CD4-positive, alpha-beta T cell treated with Interleukin-4 for 4 hours (primary cell): ENCODE data around the gene MARF1.
"Not testable (repeated sequence)": the region's sequence is repeated elsewhere in the genome, so short reads cannot be mapped to it uniquely, and the experiment has no call there.

ENCODE experiments used
- DNase-seq: peaks from one replicate; pipeline ENCODE4 v3.0.0-alpha.2; 2020

Gene MARF1

GRCh38 chr16:15643048-15643945, at the start of gene MARF1:
MARF1 (minus strand) TSS chr16:15643154; CDS start chr16:15639233, 3,921 bp downstream.
- DNase-seq = peak; percentile 97

- DNase-seq = not testable (repeated sequence)
Observed at GRCh38 chr16:15692508-15692907, 49.6 kb upstream of the MARF1 start.

GRCh38 chr16:15691046-15691445, 48.1 kb upstream of the MARF1 start:
- DNase-seq = no peak

GRCh38 chr16:15690296-15690695, 47.3 kb upstream of the MARF1 start:
- DNase-seq = no peak

- DNase-seq = no peak
Observed at GRCh38 chr16:15689290-15689689, 46.3 kb upstream of the MARF1 start.

GRCh38 chr16:15686287-15686686, 43.3 kb upstream of the MARF1 start:
- DNase-seq = no peak

- peak; percentile 52 for DNase-seq
Observed at GRCh38 chr16:15682105-15682570, 39.2 kb upstream of the MARF1 start.

GRCh38 chr16:15677447-15677846, 34.5 kb upstream of the MARF1 start:
- DNase-seq = no peak

GRCh38 chr16:15676506-15676905, 33.6 kb upstream of the MARF1 start:
- DNase-seq = no peak

- no peak for DNase-seq
Observed at GRCh38 chr16:15674571-15674970, 31.6 kb upstream of the MARF1 start.

- peak; percentile 88 for DNase-seq
Observed at GRCh38 chr16:15672514-15673167, 29.7 kb upstream of the MARF1 start.

GRCh38 chr16:15672127-15672513, 29.2 kb upstream of the MARF1 start:
- DNase-seq = not testable (repeated sequence)

- no peak for DNase-seq
Observed at GRCh38 chr16:15671530-15672117, 28.7 kb upstream of the MARF1 start.

GRCh38 chr16:15667091-15667742, 24.3 kb upstream of the MARF1 start:
- no peak for DNase-seq

- DNase-seq = no peak
Observed at GRCh38 chr16:15665107-15665506, 22.2 kb upstream of the MARF1 start.

- DNase-seq = no peak
Observed at GRCh38 chr16:15660203-15660601, 17.2 kb upstream of the MARF1 start.

- DNase-seq = no peak
Observed at GRCh38 chr16:15658556-15658955, 15.6 kb upstream of the MARF1 start.

GRCh38 chr16:15658149-15658548, 15.2 kb upstream of the MARF1 start:
- no peak for DNase-seq

- not testable (repeated sequence) for DNase-seq
Observed at GRCh38 chr16:15655561-15655960, 12.6 kb upstream of the MARF1 start.

GRCh38 chr16:15654591-15654990, 11.6 kb upstream of the MARF1 start:
- no peak for DNase-seq

- DNase-seq = no peak
Observed at GRCh38 chr16:15653227-15653626, 10.3 kb upstream of the MARF1 start.

- DNase-seq = no peak
Observed at GRCh38 chr16:15652293-15653001, 9.5 kb upstream of the MARF1 start.
